BJ (cell line): ENCODE measurements around the gene CEP112. TPM values are rescaled to one million over a fixed set of nuclear protein-coding genes. Genes with fewer than 3 reads are reported as not detected.

Experiments
- CTCF ChIA-PET: fragments of 350-600 bp; formaldehyde crosslinking; extraction: SDS; loops from one replicate; lab custom pipeline; 2021; ENCODE audit warnings: antibody characterized with exemption, inconsistent platforms; lab: Yijun Ruan, JAX
- POLR2A ChIA-PET: fragments of 300-600 bp; sonication (Branson Sonifier 250); formaldehyde crosslinking; extraction: SDS; loops from one replicate; lab custom pipeline; 2021; ENCODE audit warnings: antibody characterized with exemption; lab: Charles Lee
- DNase-seq: peaks from one replicate; pipeline ENCODE4 v3.0.0-alpha.2; 2011; ENCODE audit warnings: low read depth
- H3K27me3 ChIP-seq: 2 replicates; pipeline ENCODE4 v1.6.0; 2011; ENCODE audit warnings: low read length; ENCODE audit not compliant: control insufficient read depth, insufficient read depth
- H3K36me3 ChIP-seq: 2 replicates; pipeline ENCODE4 v1.5.1; 2011; ENCODE audit warnings: low read length; ENCODE audit not compliant: control insufficient read depth, insufficient read depth
- H3K4me3 ChIP-seq: 2 replicates; pipeline ENCODE4 v1.5.1; 2011; ENCODE audit warnings: low read depth, mild to moderate bottlenecking, control low read depth, low read length
- polyA plus RNA-seq: library from polyadenylated mRNA; depleted of rRNA; stranded (reverse); fragments of >200 nt; gene quantifications from 2 replicates; pipeline ENCODE4 v1.2.3, GENCODE V29; 2011
- TF ChIP-seq, protein P1 (sequence below): IDR thresholded peaks from 2 replicates; pipeline ENCODE4 v1.5.1; 2011; ENCODE audit warnings: low read depth, mild to moderate bottlenecking, control low read depth, inconsistent platforms, low read length, moderate library complexity; ENCODE audit not compliant: insufficient read depth

Gene CEP112
- polyA plus RNA-seq, 1 experiment: 3.3 TPM

DNA sequence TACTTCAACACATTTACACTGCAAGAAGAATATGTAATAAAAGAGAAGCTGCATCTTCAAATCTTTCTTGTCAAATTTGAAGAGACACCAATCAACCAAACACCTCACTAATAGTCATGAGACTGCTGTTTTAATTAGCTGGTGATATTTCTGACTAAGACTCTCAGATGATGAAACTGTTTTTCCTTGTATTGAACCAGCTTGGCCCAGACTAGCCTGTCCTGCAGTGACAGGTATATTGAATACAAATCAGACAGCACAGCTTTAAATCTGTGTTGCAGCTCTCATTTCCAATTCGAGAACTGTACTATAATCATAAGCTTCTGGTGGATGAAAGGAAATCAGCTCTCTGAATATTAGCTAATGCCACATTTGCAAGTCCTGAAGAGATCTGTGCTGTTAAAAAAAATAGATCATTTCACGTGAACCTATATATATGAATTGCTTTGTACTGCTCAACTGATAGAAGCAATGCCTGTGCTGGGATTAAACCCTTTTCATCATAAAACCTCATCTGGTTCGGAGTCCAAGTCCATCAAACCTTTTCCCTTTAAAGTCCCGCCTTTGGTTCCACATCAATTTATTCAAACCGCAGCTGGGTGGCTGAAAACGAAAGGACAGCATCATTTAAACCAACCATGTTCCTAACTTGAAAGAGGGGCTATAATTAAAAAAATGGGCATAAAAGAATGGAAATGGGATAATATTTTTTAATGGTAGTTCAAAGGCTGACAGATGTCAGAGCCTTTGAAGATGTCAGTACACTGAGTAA lies 306.2 kb downstream of the CEP112 start:
- Histone ChIP-seq H3K27me3 (no peaks in the 10 kb centered on the region), H3K36me3 (no peaks in the 10 kb centered on the region), H3K4me3 (no peak overlapping the region)
- TF ChIP-seq, protein P1, sequence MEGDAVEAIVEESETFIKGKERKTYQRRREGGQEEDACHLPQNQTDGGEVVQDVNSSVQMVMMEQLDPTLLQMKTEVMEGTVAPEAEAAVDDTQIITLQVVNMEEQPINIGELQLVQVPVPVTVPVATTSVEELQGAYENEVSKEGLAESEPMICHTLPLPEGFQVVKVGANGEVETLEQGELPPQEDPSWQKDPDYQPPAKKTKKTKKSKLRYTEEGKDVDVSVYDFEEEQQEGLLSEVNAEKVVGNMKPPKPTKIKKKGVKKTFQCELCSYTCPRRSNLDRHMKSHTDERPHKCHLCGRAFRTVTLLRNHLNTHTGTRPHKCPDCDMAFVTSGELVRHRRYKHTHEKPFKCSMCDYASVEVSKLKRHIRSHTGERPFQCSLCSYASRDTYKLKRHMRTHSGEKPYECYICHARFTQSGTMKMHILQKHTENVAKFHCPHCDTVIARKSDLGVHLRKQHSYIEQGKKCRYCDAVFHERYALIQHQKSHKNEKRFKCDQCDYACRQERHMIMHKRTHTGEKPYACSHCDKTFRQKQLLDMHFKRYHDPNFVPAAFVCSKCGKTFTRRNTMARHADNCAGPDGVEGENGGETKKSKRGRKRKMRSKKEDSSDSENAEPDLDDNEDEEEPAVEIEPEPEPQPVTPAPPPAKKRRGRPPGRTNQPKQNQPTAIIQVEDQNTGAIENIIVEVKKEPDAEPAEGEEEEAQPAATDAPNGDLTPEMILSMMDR: no peak
- CTCF ChIA-PET: interaction anchor here (1.1 to 1.7 kb wide), 2 partner anchors 329 to 330 kb away, joined by 4 to 5 read pairs; no protein-coding TSS in a partner anchor
- DNase-seq: peak; percentile 20
- POLR2A ChIA-PET: no interaction called here

DNA sequence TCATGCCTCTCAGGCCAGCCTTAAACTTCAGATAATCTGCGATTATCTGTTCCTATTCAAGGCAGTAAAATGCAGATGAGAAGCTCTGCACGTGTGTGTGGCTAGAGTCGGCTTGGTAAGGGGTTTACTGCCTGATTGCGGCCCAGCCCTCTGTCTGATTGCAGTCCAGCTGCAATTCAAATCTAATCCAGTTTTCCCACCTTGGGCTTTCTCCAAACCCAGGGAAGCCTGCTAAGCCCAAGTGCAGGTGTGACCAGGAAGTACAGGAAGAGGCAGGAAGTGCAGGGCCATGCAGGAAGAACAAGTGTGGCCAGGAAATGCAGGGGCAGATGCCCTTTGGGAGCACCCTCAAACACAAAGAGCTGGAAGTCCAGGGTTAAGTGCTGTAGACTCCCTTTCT lies 314.9 kb downstream of the CEP112 start:
- POLR2A ChIA-PET: no interaction called here
- CTCF ChIA-PET: interaction anchor here (0.5 kb wide), 1 partner anchor 126 kb away, joined by 3 read pairs; no protein-coding TSS in a partner anchor
- TF ChIP-seq, protein P1: no peak
- H3K36me3 ChIP-seq: no peaks in the 10 kb centered on the region
- DNase-seq: no peak
- no peak overlapping the region for H3K4me3 ChIP-seq
- no peaks in the 10 kb centered on the region for H3K27me3 ChIP-seq

- no peak overlapping the region for H3K4me3 ChIP-seq
- ChIA-PET CTCF (no interaction called here), POLR2A (no interaction called here)
- H3K36me3 ChIP-seq: no peaks in the 10 kb centered on the region
- no peaks in the 10 kb centered on the region for H3K27me3 ChIP-seq
- TF ChIP-seq, protein P1: no peak
- no peak for DNase-seq
Measured at GRCh38 chr17:65868881-65869280, 323.1 kb downstream of the CEP112 start.

GRCh38 chr17:65867014-65867413 lies 324.9 kb downstream of the CEP112 start:
- POLR2A ChIA-PET: no interaction called here
- H3K4me3 ChIP-seq: no peak overlapping the region
- CTCF ChIA-PET: interaction anchor here (0.8 to 1.5 kb wide), 2 partner anchors 16 to 588 kb away, joined by 3 to 4 read pairs; no protein-coding TSS in a partner anchor
- H3K27me3 ChIP-seq: no peaks in the 10 kb centered on the region
- no peaks in the 10 kb centered on the region for H3K36me3 ChIP-seq
- no peak for DNase-seq
- TF ChIP-seq, protein P1: no peak

- POLR2A ChIA-PET: no interaction called here
- Histone ChIP-seq H3K27me3 (no peaks in the 10 kb centered on the region), H3K4me3 (no peak overlapping the region), H3K36me3 (no peaks in the 10 kb centered on the region)
- CTCF ChIA-PET: interaction anchor here (0.6 kb wide), 1 partner anchor 168 kb away, joined by 4 read pairs; no protein-coding TSS in a partner anchor
- TF ChIP-seq, protein P1: no peak
- no peak for DNase-seq
Measured at GRCh38 chr17:65865715-65866425, 326.1 kb downstream of the CEP112 start.
